Upper lobe of left lung (tissue), 6 donors: ENCODE data around the gene ZC3H15. TPM values are rescaled to one million over a fixed set of nuclear protein-coding genes. Genes with fewer than 3 reads are reported as not detected.
"Not testable (repeated sequence)": the region's sequence is repeated elsewhere in the genome, so short reads cannot be mapped to it uniquely, and the experiment has no call there.

Experiments
- ATAC-seq, 2 donors: fragments of 200-7000 bp; cut with Tn5 transposase; one replicate each; pipeline ENCODE4 v1.9.1; 2022; ENCODE audit warnings: mild to moderate bottlenecking in 2 of 2, moderate library complexity in 2 of 2; ENCODE audit not compliant: low FRiP score in 2 of 2
- DNase-seq, 2 donors: peaks; one replicate each; pipeline ENCODE4 v3.0.0-alpha.2; 2019 to 2020
- H3K27ac ChIP-seq, 4 donors: fragments of 200-600 bp; sonication (generic); one replicate each; pipeline ENCODE4 v1.5.1; 2016 to 2019
- H3K27me3 ChIP-seq, 4 donors: fragments of 200-600 bp; sonication (generic); one replicate each; pipeline ENCODE4 v1.5.1; 2017 to 2019
- H3K36me3 ChIP-seq, 4 donors: fragments of 200-600 bp; sonication (generic); one replicate each; pipeline ENCODE4 v1.5.1; 2016 to 2019
- H3K4me1 ChIP-seq, 4 donors: fragments of 200-600 bp; sonication (generic); one replicate each; pipeline ENCODE4 v1.5.1; 2018 to 2019
- H3K4me3 ChIP-seq, 4 donors: fragments of 200-600 bp; sonication (generic); one replicate each; pipeline ENCODE4 v1.5.1; 2017 to 2019; ENCODE audit warnings: mild to moderate bottlenecking in 2 of 4, moderate library complexity in 1 of 4
- H3K9me3 ChIP-seq, 4 donors: fragments of 200-600 bp; sonication (generic); one replicate each; pipeline ENCODE4 v1.5.1; 2018 to 2019
- EP300 ChIP-seq, 4 donors: sonication (generic); formaldehyde crosslinking; IDR thresholded peaks; one replicate each; pipeline ENCODE4 v1.5.1; 2017; ENCODE audit warnings: antibody characterized with exemption in 4 of 4, control low read depth in 2 of 4
- POLR2A ChIP-seq, 4 donors: fragments of 450-650 bp; IDR thresholded peaks; one replicate each; pipeline ENCODE4 v1.5.1; 2016 to 2017; ENCODE audit warnings: antibody characterized with exemption in 4 of 4, mild to moderate bottlenecking in 2 of 4
- POLR2AphosphoS5 ChIP-seq, 2 donors: sonication (generic); formaldehyde crosslinking; IDR thresholded peaks; one replicate each; pipeline ENCODE4 v1.5.1; 2017; ENCODE audit warnings: antibody characterized with exemption in 2 of 2
- WGBS, 2 donors: methylation state at CpG; one replicate each; pipeline ENCODE4 v1.1.5; 2017 to 2018; 5-methylcytosine and 5-hydroxymethylcytosine counted together
- total RNA-seq, 6 donors: library from RNA; depleted of rRNA in 4 of 6; stranded (reverse); fragments of >200 nt in 4 of 6; gene quantifications; one replicate each; pipeline versions ENCODE4 v1.1.0 to v1.2.1, GENCODE V29; 2016 to 2021
- TF ChIP-seq, protein P1 (sequence below), 6 experiments: fragments of 450-650 bp in 4 of 6; fragments of 200-600 bp in 2 of 6; sonication (generic) in 2 of 6; IDR thresholded peaks; one replicate each; pipeline ENCODE4 v1.5.1; 2016 to 2019; ENCODE audit warnings: antibody characterized with exemption in 6 of 6
- donor health status: DM: no; HTN: no; CAD: no; lungs with moderate emphysema.
- donor health status: DM: no; HTN: yes; CAD: no; lungs with severe emphysema.

The ZC3H15 gene
- total RNA-seq, 6 donors from 2014 or later: 30.2 to 79.6 (median 45.1) TPM

DNA sequence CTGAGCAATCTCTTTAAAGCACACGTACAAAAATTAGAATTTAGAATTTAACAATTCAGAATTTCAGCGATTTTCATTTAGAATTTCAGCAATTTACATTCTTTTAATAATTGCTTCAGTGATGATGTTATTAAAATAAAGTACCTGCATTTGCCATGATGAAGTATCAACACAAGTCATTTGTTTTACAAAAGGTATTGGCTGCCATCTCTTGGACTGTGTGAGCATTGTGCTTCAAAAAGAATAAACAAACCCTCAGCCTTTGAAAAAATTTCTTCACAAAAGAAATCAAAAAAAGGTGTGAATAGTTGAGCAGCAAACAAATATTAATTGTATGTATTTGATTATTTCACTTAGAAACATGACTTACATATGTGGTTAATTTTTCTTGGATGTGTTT is 27.1 kb upstream of the ZC3H15 start:
- ATAC-seq: no peak
- H3K4me3 ChIP-seq: no peak overlapping the region

DNA sequence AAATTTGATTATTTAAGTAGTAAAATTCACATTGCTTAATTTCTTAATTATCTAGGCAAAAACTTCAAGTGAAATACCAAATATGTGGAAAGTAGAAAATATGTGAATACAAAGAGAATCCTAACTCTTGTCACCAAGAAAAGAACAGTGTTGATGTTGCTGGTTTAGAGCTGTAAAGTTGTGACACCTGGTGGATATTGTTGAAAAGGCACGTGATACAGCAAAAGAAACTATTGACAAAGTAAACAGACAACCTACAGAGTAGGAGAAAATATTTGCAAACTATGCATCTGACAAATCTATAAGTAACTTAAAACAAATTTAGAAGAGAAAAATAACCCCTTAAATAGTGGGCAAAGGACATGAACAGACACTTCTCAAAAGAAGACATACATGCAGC is 25.6 kb upstream of the ZC3H15 start:
- DNase-seq: no peak
- no peak for ATAC-seq
- 33 to 34% methylated on average over 1 of the region's 1 CpG for WGBS, 2 donors

More for the DNA sequence above, 27.1 kb upstream of the ZC3H15 start:
- DNase-seq: no peak
- H3K27me3 ChIP-seq: no peaks in the 10 kb centered on the region
- H3K36me3 ChIP-seq: peaks cover 0 to 7% (median 0%) of the 10 kb centered on the region in 4 donors
- WGBS, 2 donors: 84 to 85% methylated on average over 2 of the region's 2 CpGs
- no peaks in the 10 kb centered on the region for H3K9me3 ChIP-seq
- no peak for TF ChIP-seq EP300 (IDR thresholded peaks at IDR 0.05)
- TF ChIP-seq, protein P1, sequence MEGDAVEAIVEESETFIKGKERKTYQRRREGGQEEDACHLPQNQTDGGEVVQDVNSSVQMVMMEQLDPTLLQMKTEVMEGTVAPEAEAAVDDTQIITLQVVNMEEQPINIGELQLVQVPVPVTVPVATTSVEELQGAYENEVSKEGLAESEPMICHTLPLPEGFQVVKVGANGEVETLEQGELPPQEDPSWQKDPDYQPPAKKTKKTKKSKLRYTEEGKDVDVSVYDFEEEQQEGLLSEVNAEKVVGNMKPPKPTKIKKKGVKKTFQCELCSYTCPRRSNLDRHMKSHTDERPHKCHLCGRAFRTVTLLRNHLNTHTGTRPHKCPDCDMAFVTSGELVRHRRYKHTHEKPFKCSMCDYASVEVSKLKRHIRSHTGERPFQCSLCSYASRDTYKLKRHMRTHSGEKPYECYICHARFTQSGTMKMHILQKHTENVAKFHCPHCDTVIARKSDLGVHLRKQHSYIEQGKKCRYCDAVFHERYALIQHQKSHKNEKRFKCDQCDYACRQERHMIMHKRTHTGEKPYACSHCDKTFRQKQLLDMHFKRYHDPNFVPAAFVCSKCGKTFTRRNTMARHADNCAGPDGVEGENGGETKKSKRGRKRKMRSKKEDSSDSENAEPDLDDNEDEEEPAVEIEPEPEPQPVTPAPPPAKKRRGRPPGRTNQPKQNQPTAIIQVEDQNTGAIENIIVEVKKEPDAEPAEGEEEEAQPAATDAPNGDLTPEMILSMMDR (IDR thresholded peaks at IDR 0.05): peak in 2 of 6 experiments; percentile 11 to 12
- no peaks in the 10 kb centered on the region for H3K4me1 ChIP-seq
- H3K27ac ChIP-seq: no peak overlapping the region

DNA sequence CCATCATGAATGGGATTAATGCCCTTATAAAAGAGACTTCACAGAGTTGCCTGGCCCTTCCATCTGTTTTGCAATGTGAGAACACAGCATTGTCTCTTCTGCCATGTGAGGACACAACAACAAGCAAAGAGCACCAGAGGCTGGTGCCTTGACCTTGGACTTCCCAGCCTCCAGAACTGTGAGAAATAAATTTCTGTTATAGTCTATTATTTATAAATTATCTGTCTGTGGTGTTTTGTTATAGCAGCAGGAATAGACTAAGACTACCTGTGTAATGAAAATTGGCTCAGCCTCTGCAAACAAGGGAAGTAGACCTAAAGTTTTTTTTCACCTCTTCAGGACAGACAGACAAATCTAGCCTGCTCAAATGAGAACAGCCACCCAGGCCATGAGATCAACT is 19.3 kb upstream of the ZC3H15 start:
- ATAC-seq: no peak
- Histone ChIP-seq H3K27me3 (no peaks in the 10 kb centered on the region), H3K36me3 (no peaks in the 10 kb centered on the region), H3K4me1 (no peaks in the 10 kb centered on the region), H3K27ac (no peak overlapping the region), H3K4me3 (no peak overlapping the region), H3K9me3 (no peaks in the 10 kb centered on the region)
- no peak for DNase-seq
- TF ChIP-seq EP300 (IDR thresholded peaks at IDR 0.05) (no peak), POLR2A (IDR thresholded peaks at IDR 0.05) (no peak), POLR2AphosphoS5 (IDR thresholded peaks at IDR 0.05) (no peak)
- TF ChIP-seq, protein P1 (IDR thresholded peaks at IDR 0.05): no peak

More for the DNA sequence above, 25.6 kb upstream of the ZC3H15 start:
- Histone ChIP-seq H3K36me3 (peaks cover 0 to 4% (median 0%) of the 10 kb centered on the region in 4 donors), H3K27me3 (no peaks in the 10 kb centered on the region), H3K27ac (no peak overlapping the region), H3K4me1 (no peaks in the 10 kb centered on the region), H3K9me3 (no peaks in the 10 kb centered on the region), H3K4me3 (no peak overlapping the region)
- no peak for TF ChIP-seq EP300 (IDR thresholded peaks at IDR 0.05)
- TF ChIP-seq POLR2AphosphoS5 (IDR thresholded peaks at IDR 0.05): no peak
- TF ChIP-seq, protein P1 (IDR thresholded peaks at IDR 0.05): peak in 2 of 6 experiments; percentile 31 to 35

DNA sequence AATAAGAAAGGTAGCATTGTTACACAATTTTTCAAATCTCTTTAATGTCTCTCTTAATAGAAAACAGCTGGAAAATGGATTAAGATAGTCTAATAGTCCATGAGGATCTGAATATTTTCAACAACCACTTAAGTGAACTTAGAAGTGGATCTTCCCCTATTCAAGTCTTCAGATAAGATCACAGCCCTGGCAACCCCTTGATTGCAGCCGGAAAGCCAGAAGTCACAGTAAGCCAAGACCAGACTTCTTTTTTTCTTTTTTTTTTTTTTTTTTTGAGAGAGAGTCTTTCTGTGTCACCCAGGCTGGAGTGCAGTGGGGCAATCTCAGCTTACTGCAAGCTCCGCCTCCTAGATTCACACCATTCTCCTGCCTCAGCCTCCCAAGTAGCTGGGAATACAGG is 18.6 kb upstream of the ZC3H15 start:
- 83 to 94% methylated on average over 2 of the region's 2 CpGs for WGBS, 2 donors
- Histone ChIP-seq H3K4me3 (no peak overlapping the region), H3K9me3 (no peaks in the 10 kb centered on the region), H3K27me3 (no peaks in the 10 kb centered on the region), H3K36me3 (no peaks in the 10 kb centered on the region), H3K4me1 (no peaks in the 10 kb centered on the region), H3K27ac (no peak overlapping the region)
- TF ChIP-seq, protein P1 (IDR thresholded peaks at IDR 0.05): no peak
- TF ChIP-seq EP300 (IDR thresholded peaks at IDR 0.05) (no peak), POLR2AphosphoS5 (IDR thresholded peaks at IDR 0.05) (no peak), POLR2A (IDR thresholded peaks at IDR 0.05) (no peak)
- DNase-seq: no peak
- ATAC-seq: no peak

DNA sequence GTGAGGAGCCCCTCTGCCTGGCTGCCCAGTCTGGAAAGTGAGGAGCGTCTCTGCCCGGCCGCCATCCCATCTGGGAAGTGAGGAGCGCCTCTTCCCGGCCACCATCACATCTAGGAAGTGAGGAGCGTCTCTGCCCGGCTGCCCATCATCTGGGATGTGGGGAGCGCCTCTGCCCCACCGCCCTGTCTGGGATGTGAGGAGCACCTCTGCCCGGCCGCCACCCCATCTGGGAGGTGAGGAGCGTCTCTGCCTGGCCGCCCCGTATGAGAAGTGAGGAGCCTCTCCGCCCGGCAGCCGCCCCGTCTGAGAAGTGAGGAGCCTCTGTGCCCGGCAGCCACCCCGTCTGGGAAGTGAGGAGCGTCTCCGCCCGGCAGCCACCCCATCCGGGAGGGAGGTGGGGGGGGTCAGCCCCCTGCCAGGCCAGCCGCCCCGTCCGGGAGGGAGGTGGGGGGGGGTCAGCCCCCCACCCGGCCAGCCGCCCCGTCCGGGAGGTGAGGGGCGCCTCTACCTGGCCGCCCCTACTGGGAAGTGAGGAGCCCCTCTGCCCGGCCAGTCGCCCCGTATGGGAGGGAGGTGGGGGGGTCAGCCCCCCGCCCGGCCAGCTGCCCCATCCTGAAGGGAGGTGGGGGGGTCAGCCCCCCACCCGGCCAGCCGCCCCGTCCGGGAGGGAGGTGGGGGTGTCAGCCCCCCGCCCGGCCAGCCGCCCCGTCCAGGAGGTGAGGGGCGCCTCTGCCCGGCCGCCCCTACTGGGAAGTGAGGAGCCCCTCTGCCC is 13.2 kb upstream of the ZC3H15 start:
- H3K36me3 ChIP-seq, H3K27ac ChIP-seq, H3K4me3 ChIP-seq, H3K9me3 ChIP-seq, H3K4me1 ChIP-seq, H3K27me3 ChIP-seq, ATAC-seq: not testable (repeated sequence)
- DNase-seq: peak in 1 of 2 donors; percentile 60
- WGBS, 2 donors: 91% methylated on average over 6 of the region's 49 CpGs; no CpG with 5 or more reads in 1 of the 2 donors

DNA sequence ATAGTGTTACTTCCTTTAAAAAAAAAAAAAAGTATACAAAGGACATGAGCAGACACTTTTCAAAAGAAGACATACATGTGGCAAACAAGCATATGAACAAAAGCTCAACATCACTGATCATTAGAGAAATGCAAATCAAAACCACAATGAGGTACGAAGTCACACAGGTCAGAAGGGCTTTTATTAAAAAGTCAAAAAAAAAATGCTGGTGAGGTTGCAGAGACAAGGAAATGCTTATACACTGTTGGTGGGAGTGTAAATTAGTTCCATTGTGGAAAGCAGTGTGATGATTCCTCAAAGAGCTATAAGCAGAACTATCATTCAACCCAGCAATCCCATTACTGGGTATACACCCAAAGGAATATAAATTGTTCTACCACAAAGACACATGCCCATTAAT is 11.8 kb upstream of the ZC3H15 start:
- H3K36me3 ChIP-seq, H3K4me1 ChIP-seq, H3K9me3 ChIP-seq, H3K27me3 ChIP-seq, H3K27ac ChIP-seq, H3K4me3 ChIP-seq, ATAC-seq, DNase-seq: not testable (repeated sequence)
- 89 to 100% methylated on average over 1 of the region's 1 CpG for WGBS, 2 donors
